NB4 (cell line): Measurements from ENCODE around the gene SH3YL1.

Experiments
- POLR2A ChIP-seq: IDR thresholded peaks from 2 replicates; pipeline ENCODE4 v1.6.1; 2011; ENCODE audit warnings: mild to moderate bottlenecking; ENCODE audit not compliant: insufficient read length; ENCODE audit errors: extremely low read depth
- TF ChIP-seq, protein P1 (sequence below): IDR thresholded peaks from one replicate; pipeline ENCODE4 v1.5.1; 2012; ENCODE audit warnings: low read depth, low read length
- TF ChIP-seq, protein P2 (sequence below): IDR thresholded peaks from 2 replicates; pipeline ENCODE4 v1.6.1; 2011; ENCODE audit warnings: low read depth, low read length

DNA sequence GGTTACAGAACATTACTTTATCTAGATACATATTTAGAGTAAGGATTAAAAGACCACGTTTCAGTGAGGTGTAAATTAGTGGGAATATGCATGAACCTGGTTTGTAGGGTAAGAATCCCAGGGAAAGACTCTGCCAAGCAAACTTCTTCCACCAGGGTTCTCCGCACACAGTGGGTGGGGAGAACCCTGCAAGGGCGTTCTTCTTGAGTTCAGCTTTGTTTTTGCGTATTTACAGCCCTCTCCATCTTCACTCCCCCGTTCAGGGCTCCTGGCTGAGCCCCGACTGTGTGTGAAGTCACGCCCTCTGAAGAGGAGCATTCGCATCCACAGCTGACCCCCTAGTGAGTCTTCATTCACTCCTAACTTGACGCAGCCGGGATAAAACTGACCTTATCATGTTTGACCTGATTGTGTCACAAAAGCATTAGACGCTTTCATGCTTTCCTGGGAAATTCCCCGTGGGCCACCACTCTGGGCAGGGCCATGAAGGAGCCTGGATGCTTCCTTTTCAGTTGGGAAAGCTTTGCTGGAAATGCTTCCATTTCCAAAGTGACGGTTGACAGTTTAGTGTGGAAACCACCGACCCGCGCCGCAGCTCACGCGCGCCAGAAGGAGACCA lies 23.1 kb upstream of the SH3YL1 start:
- TF ChIP-seq, protein P1, sequence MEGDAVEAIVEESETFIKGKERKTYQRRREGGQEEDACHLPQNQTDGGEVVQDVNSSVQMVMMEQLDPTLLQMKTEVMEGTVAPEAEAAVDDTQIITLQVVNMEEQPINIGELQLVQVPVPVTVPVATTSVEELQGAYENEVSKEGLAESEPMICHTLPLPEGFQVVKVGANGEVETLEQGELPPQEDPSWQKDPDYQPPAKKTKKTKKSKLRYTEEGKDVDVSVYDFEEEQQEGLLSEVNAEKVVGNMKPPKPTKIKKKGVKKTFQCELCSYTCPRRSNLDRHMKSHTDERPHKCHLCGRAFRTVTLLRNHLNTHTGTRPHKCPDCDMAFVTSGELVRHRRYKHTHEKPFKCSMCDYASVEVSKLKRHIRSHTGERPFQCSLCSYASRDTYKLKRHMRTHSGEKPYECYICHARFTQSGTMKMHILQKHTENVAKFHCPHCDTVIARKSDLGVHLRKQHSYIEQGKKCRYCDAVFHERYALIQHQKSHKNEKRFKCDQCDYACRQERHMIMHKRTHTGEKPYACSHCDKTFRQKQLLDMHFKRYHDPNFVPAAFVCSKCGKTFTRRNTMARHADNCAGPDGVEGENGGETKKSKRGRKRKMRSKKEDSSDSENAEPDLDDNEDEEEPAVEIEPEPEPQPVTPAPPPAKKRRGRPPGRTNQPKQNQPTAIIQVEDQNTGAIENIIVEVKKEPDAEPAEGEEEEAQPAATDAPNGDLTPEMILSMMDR: no peak
- TF ChIP-seq POLR2A: no peak
- TF ChIP-seq, protein P2, sequence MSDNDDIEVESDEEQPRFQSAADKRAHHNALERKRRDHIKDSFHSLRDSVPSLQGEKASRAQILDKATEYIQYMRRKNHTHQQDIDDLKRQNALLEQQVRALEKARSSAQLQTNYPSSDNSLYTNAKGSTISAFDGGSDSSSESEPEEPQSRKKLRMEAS: no peak
